ENCODE measurements around the gene RNF111. TPM values are rescaled to one million over a fixed set of nuclear protein-coding genes. Genes with fewer than 3 reads are reported as not detected.

RNF111 gene
- total RNA-seq, 1 experiment from 2014 or later, result 13.3 TPM

DNA sequence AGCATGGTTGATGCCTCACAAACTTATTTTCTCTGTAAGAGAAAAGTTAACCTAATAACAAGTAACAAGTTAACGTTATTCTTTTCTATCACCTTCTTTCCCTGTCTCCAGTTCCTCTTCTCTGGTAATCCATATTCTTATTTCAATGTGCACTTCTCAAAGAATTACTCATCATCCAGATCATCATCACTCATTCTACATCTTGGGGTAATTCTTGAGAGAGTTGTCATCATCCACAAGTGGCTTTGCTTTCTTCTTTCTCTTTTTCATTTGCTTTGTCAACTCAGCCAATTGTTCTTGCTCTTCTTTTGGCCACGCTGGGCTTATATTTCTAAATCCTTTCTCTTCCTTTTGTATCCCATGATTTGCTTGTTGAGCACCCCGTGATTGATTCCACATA, 20.8 kb upstream of the RNF111 start:
- no peaks in the 10 kb centered on the region for H3K27me3 ChIP-seq (ENCODE audit: low read length)
- H3K4me2 ChIP-seq (ENCODE audit: low read length), result no peak overlapping the region
- DNase-seq, result peak; percentile 54
- ChIA-PET CTCF (no interaction called here), POLR2A (ENCODE audit: unreplicated experiment) (no interaction called here)
- H2AFZ ChIP-seq (ENCODE audit: low read length), result peak overlapping the region; percentile 7; the same call in 1 of the 2 replicates
- H3K79me2 ChIP-seq (ENCODE audit: low read length), result no peaks in the 10 kb centered on the region
- ATAC-seq, result no peak; the same call in 1 of the 2 replicates
- no peaks in the 10 kb centered on the region for H3K9me3 ChIP-seq (ENCODE audit: low read length)
- intact Hi-C loops (cut with micrococcal nuclease), result no loop called here
- TF ChIP-seq, protein P1, sequence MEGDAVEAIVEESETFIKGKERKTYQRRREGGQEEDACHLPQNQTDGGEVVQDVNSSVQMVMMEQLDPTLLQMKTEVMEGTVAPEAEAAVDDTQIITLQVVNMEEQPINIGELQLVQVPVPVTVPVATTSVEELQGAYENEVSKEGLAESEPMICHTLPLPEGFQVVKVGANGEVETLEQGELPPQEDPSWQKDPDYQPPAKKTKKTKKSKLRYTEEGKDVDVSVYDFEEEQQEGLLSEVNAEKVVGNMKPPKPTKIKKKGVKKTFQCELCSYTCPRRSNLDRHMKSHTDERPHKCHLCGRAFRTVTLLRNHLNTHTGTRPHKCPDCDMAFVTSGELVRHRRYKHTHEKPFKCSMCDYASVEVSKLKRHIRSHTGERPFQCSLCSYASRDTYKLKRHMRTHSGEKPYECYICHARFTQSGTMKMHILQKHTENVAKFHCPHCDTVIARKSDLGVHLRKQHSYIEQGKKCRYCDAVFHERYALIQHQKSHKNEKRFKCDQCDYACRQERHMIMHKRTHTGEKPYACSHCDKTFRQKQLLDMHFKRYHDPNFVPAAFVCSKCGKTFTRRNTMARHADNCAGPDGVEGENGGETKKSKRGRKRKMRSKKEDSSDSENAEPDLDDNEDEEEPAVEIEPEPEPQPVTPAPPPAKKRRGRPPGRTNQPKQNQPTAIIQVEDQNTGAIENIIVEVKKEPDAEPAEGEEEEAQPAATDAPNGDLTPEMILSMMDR (conservative IDR thresholded peaks at IDR 0.05; ENCODE audit: low read depth, low read length), result no peak
- TF ChIP-seq EZH2phosphoT487 (IDR thresholded peaks at IDR 0.05; ENCODE audit: borderline replicate concordance, low read length), result no peak
- no peak for TF ChIP-seq EZH2 (IDR thresholded peaks at IDR 0.05; ENCODE audit: low read length, unreplicated experiment)
- no TSS peak for BruUV-seq (replicated peaks)
- H3F3A ChIP-seq (ENCODE audit: low read length, unreplicated experiment), result no peaks in the 10 kb centered on the region
- H3K4me3 ChIP-seq (ENCODE audit: low read length), result no peak overlapping the region
- peaks cover 21% of the 10 kb centered on the region for H3K4me1 ChIP-seq (ENCODE audit: insufficient read depth, low read length)
- H3K27ac ChIP-seq (ENCODE audit: low read length), result 0 out of 2 replicates have a peak overlapping the region, but pooled peaks have one; percentile 9
- no peak overlapping the region for H3K9ac ChIP-seq (ENCODE audit: low read length)
- H4K20me1 ChIP-seq (ENCODE audit: low read length), result no peaks in the 10 kb centered on the region
- H3K9me2 ChIP-seq (replicated peaks; ENCODE audit: low read length), result no peaks in the 10 kb centered on the region
- no peaks in the 10 kb centered on the region for H3K36me3 ChIP-seq (ENCODE audit: low read depth, low read length)

DNA sequence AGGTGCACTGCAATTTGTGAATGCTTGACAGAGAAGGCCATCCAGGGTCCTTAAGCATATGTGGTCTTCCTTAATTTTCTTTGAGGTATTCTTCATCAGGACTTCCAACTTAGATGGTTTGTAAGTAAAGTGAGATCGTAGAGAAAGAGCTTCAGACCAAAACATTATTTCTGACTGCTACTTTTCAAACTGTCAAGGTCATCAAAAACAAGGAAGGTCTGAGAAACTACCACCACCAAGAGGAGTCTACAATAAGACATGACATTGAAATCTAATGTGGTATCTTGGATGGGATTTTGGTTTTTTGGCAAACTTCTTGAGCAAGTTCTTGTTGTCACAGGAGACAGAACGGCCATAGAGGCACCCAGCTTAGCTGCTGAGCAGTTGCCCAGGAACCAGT, 20.0 kb upstream of the RNF111 start:
- ATAC-seq, result no peak
- no TSS peak for BruUV-seq (replicated peaks)
- no peaks in the 10 kb centered on the region for H3K9me3 ChIP-seq (ENCODE audit: low read length)
- no peak overlapping the region for H2AFZ ChIP-seq (ENCODE audit: low read length)
- ChIA-PET POLR2A (ENCODE audit: unreplicated experiment) (no interaction called here), CTCF (no interaction called here)
- no peaks in the 10 kb centered on the region for H3K9me2 ChIP-seq (replicated peaks; ENCODE audit: low read length)
- H3K4me3 ChIP-seq (ENCODE audit: low read length), result no peak overlapping the region
- H3K9ac ChIP-seq (ENCODE audit: low read length), result no peak overlapping the region
- H3K4me1 ChIP-seq (ENCODE audit: insufficient read depth, low read length), result peaks cover 16% of the 10 kb centered on the region
- H3K36me3 ChIP-seq (ENCODE audit: low read depth, low read length), result no peaks in the 10 kb centered on the region
- H3F3A ChIP-seq (ENCODE audit: low read length, unreplicated experiment), result no peaks in the 10 kb centered on the region
- no peak overlapping the region for H3K27ac ChIP-seq (ENCODE audit: low read length)
- no peak for DNase-seq
- H3K27me3 ChIP-seq (ENCODE audit: low read length), result no peaks in the 10 kb centered on the region
- no peak for TF ChIP-seq EZH2 (IDR thresholded peaks at IDR 0.05; ENCODE audit: low read length, unreplicated experiment)
- TF ChIP-seq EZH2phosphoT487 (IDR thresholded peaks at IDR 0.05; ENCODE audit: borderline replicate concordance, low read length), result no peak
- TF ChIP-seq, protein P1 (conservative IDR thresholded peaks at IDR 0.05; ENCODE audit: low read depth, low read length), result no peak
- no peaks in the 10 kb centered on the region for H4K20me1 ChIP-seq (ENCODE audit: low read length)
- no peak overlapping the region for H3K4me2 ChIP-seq (ENCODE audit: low read length)
- intact Hi-C loops (cut with micrococcal nuclease), result no loop called here
- H3K79me2 ChIP-seq (ENCODE audit: low read length), result no peaks in the 10 kb centered on the region

DNA sequence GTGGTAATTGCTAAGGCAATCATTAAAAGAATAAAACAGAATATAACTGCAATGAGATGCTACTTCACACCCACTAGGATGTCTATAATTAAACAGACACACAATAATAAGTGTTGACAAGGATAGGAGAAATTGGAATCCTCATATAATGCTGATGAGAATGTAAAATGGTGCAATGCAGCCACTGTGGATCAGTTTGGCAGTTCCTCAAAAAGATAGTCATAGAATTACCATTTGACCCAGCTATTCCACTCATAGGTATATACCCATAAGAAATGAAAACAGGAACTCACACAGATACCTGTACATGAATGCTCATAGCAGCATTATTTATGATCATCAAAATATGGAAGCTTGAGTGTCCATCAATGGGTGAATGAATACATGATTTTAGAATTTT, 9.6 kb upstream of the RNF111 start:
- Histone ChIP-seq H3K9ac (ENCODE audit: low read length) (no peak overlapping the region), H3F3A (ENCODE audit: low read length, unreplicated experiment) (no peaks in the 10 kb centered on the region), H3K4me2 (ENCODE audit: low read length) (no peak overlapping the region), H3K79me2 (ENCODE audit: low read length) (no peaks in the 10 kb centered on the region), H4K20me1 (ENCODE audit: low read length) (no peaks in the 10 kb centered on the region), H2AFZ (ENCODE audit: low read length) (no peak overlapping the region), H3K27me3 (ENCODE audit: low read length) (no peaks in the 10 kb centered on the region), H3K9me2 (replicated peaks; ENCODE audit: low read length) (no peaks in the 10 kb centered on the region), H3K4me3 (ENCODE audit: low read length) (no peak overlapping the region), H3K36me3 (ENCODE audit: low read depth, low read length) (no peaks in the 10 kb centered on the region), H3K9me3 (ENCODE audit: low read length) (no peaks in the 10 kb centered on the region), H3K4me1 (ENCODE audit: insufficient read depth, low read length) (no peaks in the 10 kb centered on the region), H3K27ac (ENCODE audit: low read length) (no peak overlapping the region)
- BruUV-seq (replicated peaks), result no TSS peak
- POLR2A ChIA-PET (ENCODE audit: unreplicated experiment), result no interaction called here
- CTCF ChIA-PET, result no interaction called here
- intact Hi-C loops (cut with micrococcal nuclease), result loop anchor here (2.0 kb wide), 1 partner anchor 21 kb away; no protein-coding TSS in a partner anchor
- DNase-seq (no peak), ATAC-seq (no peak)
- TF ChIP-seq EZH2phosphoT487 (IDR thresholded peaks at IDR 0.05; ENCODE audit: borderline replicate concordance, low read length) (no peak), EZH2 (IDR thresholded peaks at IDR 0.05; ENCODE audit: low read length, unreplicated experiment) (no peak)
- TF ChIP-seq, protein P1 (conservative IDR thresholded peaks at IDR 0.05; ENCODE audit: low read depth, low read length), result no peak
